ENCODE data around the gene CGAS.

DNA sequence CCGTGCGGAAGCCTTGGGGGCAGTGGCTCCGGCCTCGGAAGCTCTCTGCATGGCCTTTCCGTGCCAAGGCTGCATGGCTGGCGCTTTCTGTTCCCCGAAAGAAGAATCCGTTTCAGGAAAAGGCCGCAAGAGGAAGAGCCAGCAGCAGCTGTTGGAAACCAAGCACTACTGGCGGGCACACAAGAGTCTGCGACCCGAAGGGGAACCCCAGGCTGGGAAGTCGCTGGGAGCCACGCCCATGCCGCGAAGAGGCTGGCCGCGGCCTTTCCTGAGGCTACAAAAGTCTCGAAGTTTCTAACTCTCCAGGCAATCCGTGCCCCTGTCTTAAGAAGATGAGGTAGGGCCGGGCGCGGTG, at the start of gene CGAS:
- TF ChIP-seq, protein P1, sequence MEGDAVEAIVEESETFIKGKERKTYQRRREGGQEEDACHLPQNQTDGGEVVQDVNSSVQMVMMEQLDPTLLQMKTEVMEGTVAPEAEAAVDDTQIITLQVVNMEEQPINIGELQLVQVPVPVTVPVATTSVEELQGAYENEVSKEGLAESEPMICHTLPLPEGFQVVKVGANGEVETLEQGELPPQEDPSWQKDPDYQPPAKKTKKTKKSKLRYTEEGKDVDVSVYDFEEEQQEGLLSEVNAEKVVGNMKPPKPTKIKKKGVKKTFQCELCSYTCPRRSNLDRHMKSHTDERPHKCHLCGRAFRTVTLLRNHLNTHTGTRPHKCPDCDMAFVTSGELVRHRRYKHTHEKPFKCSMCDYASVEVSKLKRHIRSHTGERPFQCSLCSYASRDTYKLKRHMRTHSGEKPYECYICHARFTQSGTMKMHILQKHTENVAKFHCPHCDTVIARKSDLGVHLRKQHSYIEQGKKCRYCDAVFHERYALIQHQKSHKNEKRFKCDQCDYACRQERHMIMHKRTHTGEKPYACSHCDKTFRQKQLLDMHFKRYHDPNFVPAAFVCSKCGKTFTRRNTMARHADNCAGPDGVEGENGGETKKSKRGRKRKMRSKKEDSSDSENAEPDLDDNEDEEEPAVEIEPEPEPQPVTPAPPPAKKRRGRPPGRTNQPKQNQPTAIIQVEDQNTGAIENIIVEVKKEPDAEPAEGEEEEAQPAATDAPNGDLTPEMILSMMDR (IDR thresholded peaks at IDR 0.05; ENCODE audit: low read depth, low read length): no peak
- TF ChIP-seq EZH2phosphoT487 (IDR thresholded peaks at IDR 0.05; ENCODE audit: low read depth): no peak
